K562 (cell line): ENCODE results near the gene NPAS3. TPM values are rescaled to one million over a fixed set of nuclear protein-coding genes. Genes with fewer than 3 reads are reported as not detected.
A peak's percentile ranks its signal among the peaks of the same experiment; 100 is the strongest.

ENCODE experiments used
- ATAC-seq: fragments of 200-7000 bp; cut with Tn5 transposase; 3 replicates; pipeline ENCODE4 v1.9.1; 2020; ENCODE audit warnings: moderate library complexity
- BruUV-seq: library from RNA; stranded (reverse); fragments of 400-500 nt; replicated peaks from 2 replicates; lab custom pipeline; 2021; lab: Mats Ljungman, UMichigan
- CTCF ChIA-PET: fragments of 300-600 bp; formaldehyde crosslinking; extraction: SDS; loops from one replicate; lab custom pipeline; 2021; ENCODE audit warnings: low intra/inter-chr PET ratio; lab: Yijun Ruan, JAX
- POLR2A ChIA-PET: fragments of 300-600, 350-650 bp; sonication (Branson Sonifier 250); formaldehyde crosslinking; extraction: SDS; loops from one replicate; lab custom pipeline; 2021; ENCODE audit warnings: antibody characterized with exemption, inconsistent platforms; lab: Yijun Ruan, JAX
- DNase-seq, 4 experiments: peaks; one replicate each; pipeline versions ENCODE4 v3.0.0 to v3.0.0-alpha.2; 2011 to 2018; ENCODE audit warnings: low spot score in 3 of 4, mixed read lengths in 3 of 4; ENCODE audit errors: extremely low read depth in 1 of 4
- FAIRE-seq: peaks from 2 replicates; lab custom pipeline; 2011; peaks lifted over from hg19 to GRCh38; lab: Jason Lieb, UNC
- H2AFZ ChIP-seq: 2 replicates; pipeline ENCODE4 v1.6.0; 2011; ENCODE audit warnings: low read depth, low read length, control low read depth, inconsistent platforms
- H3K27ac ChIP-seq: fragments of 200-600 bp; 3 replicates; pipeline ENCODE4 v1.8.0; 2011; ENCODE audit warnings: low read depth, mild to moderate bottlenecking, control low read depth, inconsistent platforms, low read length, moderate library complexity, mixed read lengths; ENCODE audit errors: extremely low read depth
- H3K27me3 ChIP-seq, 2 experiments: fragments of 300-600 bp in 1 of 2; 2 replicates in 1 of 2; 3 replicates in 1 of 2; pipeline versions ENCODE4 v1.6.0 to v1.8.0; 2011; ENCODE audit warnings: inconsistent platforms in 2 of 2, low read length in 2 of 2, mild to moderate bottlenecking in 1 of 2, mixed read lengths in 1 of 2, moderate library complexity in 1 of 2; ENCODE audit not compliant: control insufficient read depth in 2 of 2, insufficient read depth in 2 of 2
- H3K36me3 ChIP-seq: fragments of 300-600 bp; 3 replicates; pipeline ENCODE4 v1.8.0; 2011; ENCODE audit warnings: mild to moderate bottlenecking, low read length, inconsistent platforms; ENCODE audit not compliant: control insufficient read depth, insufficient read depth
- H3K4me1 ChIP-seq, 2 experiments: fragments of 200-600 bp in 1 of 2; replicated peaks in 1 of 2; 2 replicates in 1 of 2; 3 replicates in 1 of 2; pipeline versions ENCODE4 v1.5.1 to v1.8.0; 2011; ENCODE audit warnings: inconsistent platforms in 2 of 2, low read length in 2 of 2, mild to moderate bottlenecking in 1 of 2, mixed read lengths in 1 of 2, moderate library complexity in 1 of 2; ENCODE audit not compliant: control insufficient read depth in 2 of 2, insufficient read depth in 2 of 2
- H3K4me2 ChIP-seq: 2 replicates; pipeline ENCODE4 v1.6.1; 2011; ENCODE audit warnings: low read length, control low read depth, inconsistent platforms, mixed read lengths; ENCODE audit not compliant: insufficient read depth
- H3K4me3 ChIP-seq: fragments of 200-600 bp; sonication (generic), shearing (Covaris generic); 2 replicates; pipeline ENCODE4 v1.5.1; 2016; ENCODE audit warnings: control low read depth, inconsistent platforms
- H3K79me2 ChIP-seq: fragments of 200-600 bp; 3 replicates; pipeline ENCODE4 v1.8.0; 2011; ENCODE audit warnings: low read length, inconsistent platforms; ENCODE audit not compliant: control insufficient read depth, insufficient read depth
- H3K9ac ChIP-seq, 2 experiments: 2 replicates each; pipeline versions ENCODE4 v1.6.0 to v1.6.1; 2011; ENCODE audit warnings: low read depth in 2 of 2, low read length in 2 of 2, control low read depth in 1 of 2, inconsistent platforms in 1 of 2, mild to moderate bottlenecking in 1 of 2, mixed read lengths in 1 of 2; ENCODE audit not compliant: insufficient read depth in 1 of 2
- H3K9me1 ChIP-seq: one replicate; pipeline ENCODE4 v1.6.0; 2011; ENCODE audit warnings: inconsistent platforms, mild to moderate bottlenecking, low read length, moderate library complexity; ENCODE audit not compliant: control insufficient read depth, insufficient read depth
- H3K9me3 ChIP-seq: replicated peaks from 2 replicates; pipeline ENCODE4 v1.5.1; 2011; ENCODE audit warnings: low read depth, low read length, inconsistent platforms; ENCODE audit not compliant: control insufficient read depth, insufficient read depth
- H4K20me1 ChIP-seq: replicated peaks from 2 replicates; pipeline ENCODE4 v1.6.1; 2011; ENCODE audit warnings: low read length, inconsistent platforms, mixed read lengths; ENCODE audit not compliant: control insufficient read depth, insufficient read depth
- ARHGAP35 ChIP-seq: fragments of 450-650 bp; IDR thresholded peaks from 2 replicates; pipeline ENCODE4 v1.6.1; 2018; ENCODE audit not compliant: partially characterized antibody
- ARID2 ChIP-seq: fragments of 450-650 bp; IDR thresholded peaks from 2 replicates; pipeline ENCODE4 v1.6.1; 2017; ENCODE audit warnings: antibody characterized with exemption, mild to moderate bottlenecking
- CBX2 ChIP-seq: fragments of 200-600 bp; sonication (generic); IDR thresholded peaks from one replicate; pipeline ENCODE4 v1.6.1; 2012; ENCODE audit warnings: mild to moderate bottlenecking, low read length, inconsistent platforms; ENCODE audit not compliant: insufficient read depth, poor library complexity, severe bottlenecking
- IRF2 ChIP-seq: sonication (generic); formaldehyde crosslinking; IDR thresholded peaks from 2 replicates; pipeline ENCODE4 v1.8.1; 2022; ENCODE audit warnings: mild to moderate bottlenecking, missing genetic modification reagents
- KLF10 ChIP-seq: fragments of 250-450 bp; sonication (Bioruptor Pico); IDR thresholded peaks from 2 replicates; pipeline ENCODE4 v1.6.1; 2021; ENCODE audit warnings: matching md5 sums
- MAFG ChIP-seq: fragments of 450-650 bp; conservative IDR thresholded peaks from 2 replicates; pipeline ENCODE4 v1.6.1; 2016; ENCODE audit warnings: missing genetic modification characterization, missing compliant biosample characterization
- MTA3 ChIP-seq: fragments of 450-650 bp; formaldehyde crosslinking; IDR thresholded peaks from 2 replicates; pipeline ENCODE4 v1.6.1; 2017; ENCODE audit warnings: mild to moderate bottlenecking, borderline replicate concordance
- NFRKB ChIP-seq: fragments of 450-650 bp; IDR thresholded peaks from 2 replicates; pipeline ENCODE4 v1.6.1; 2016; ENCODE audit warnings: low read depth
- PHF20 ChIP-seq: fragments of 450-650 bp; IDR thresholded peaks from 2 replicates; pipeline ENCODE4 v1.6.1; 2018; ENCODE audit not compliant: partially characterized antibody
- PTBP1 ChIP-seq: fragments of 200-400 bp; formaldehyde crosslinking; IDR thresholded peaks from 2 replicates; pipeline ENCODE4 v1.6.1; 2017; ENCODE audit warnings: low read depth, low read length
- XRCC4 ChIP-seq: IDR thresholded peaks from one replicate; pipeline ENCODE4 v1.6.1; 2011; ENCODE audit not compliant: insufficient read depth, insufficient read length; ENCODE audit errors: extremely low read depth
- ZEB2 ChIP-seq: fragments of 450-650 bp; IDR thresholded peaks from 2 replicates; pipeline ENCODE4 v1.6.1; 2016
- ZKSCAN1 ChIP-seq: fragments of 150-350 bp; IDR thresholded peaks from 2 replicates; pipeline ENCODE4 v1.6.1; 2016; ENCODE audit warnings: low read depth, low read length
- ZNF212 ChIP-seq: fragments of 450-650 bp; formaldehyde crosslinking; IDR thresholded peaks from 2 replicates; pipeline ENCODE4 v1.4.0; 2020; ENCODE audit warnings: mild to moderate bottlenecking
- WGBS: fragments of 100-300 bp; shearing (Covaris generic); methylation state at CpG from one replicate; pipeline ENCODE4 v1.1.6; 2016; ENCODE audit warnings: low coverage, mixed read lengths; ENCODE audit not compliant: insufficient coverage; ENCODE audit errors: missing lambda C conversion rate; 5-methylcytosine and 5-hydroxymethylcytosine counted together
- in situ Hi-C: fragments of 300-500 bp; cut with MboI; formaldehyde crosslinking; loops from 4 replicates; pipeline ENCODE4 v1.15.0; 2018; ENCODE audit warnings: inconsistent platforms, mixed read lengths
- intact Hi-C: fragments of 100-400 bp; cut with micrococcal nuclease; formaldehyde crosslinking; loops from 2 replicates; pipeline ENCODE4 v1.14.2; 2022
- polyA plus RNA-seq, 8 experiments: library from polyadenylated mRNA; depleted of rRNA in 4 of 8; stranded (reverse) in 5 of 8; unstranded in 3 of 8; fragments of >200 nt; fragmentation: Nextera tagmentation in 2 of 8; fragmentation: Illumina TruSeq in 1 of 8; extraction: Ambion mirVana in 2 of 8; extraction: Trizol in 1 of 8; gene quantifications; 2 replicates each; pipeline versions ENCODE4 v1.2.1 to v1.2.3, GENCODE V29; 2011 to 2014; ENCODE audit warnings: inconsistent platforms in 1 of 8, missing spikeins in 1 of 8
- total RNA-seq, 7 experiments: library from RNA; depleted of rRNA in 6 of 7; stranded (reverse); fragments of >200 nt in 6 of 7; fragmentation: Illumina TruSeq in 2 of 7; extraction: Trizol in 2 of 7; gene quantifications; 2 replicates each; pipeline versions ENCODE4 v1.2.1 to v1.2.3, GENCODE V29; 2011 to 2021; ENCODE audit warnings: low replicate concordance in 1 of 7
- TF ChIP-seq, protein P1 (sequence below), 2 experiments: IDR thresholded peaks in 1 of 2; conservative IDR thresholded peaks in 1 of 2; 2 replicates each; pipeline ENCODE4 v1.6.1; 2016; ENCODE audit warnings: low read depth in 2 of 2, mild to moderate bottlenecking in 1 of 2, missing compliant biosample characterization in 1 of 2, missing genetic modification characterization in 1 of 2, moderate library complexity in 1 of 2
- TF ChIP-seq, protein P2 (sequence below): fragments of 450-650 bp; formaldehyde crosslinking; IDR thresholded peaks from 2 replicates; pipeline ENCODE4 v1.4.0; 2020; ENCODE audit warnings: mild to moderate bottlenecking, moderate library complexity
- TF ChIP-seq, protein P3 (sequence below): fragments of 450-650 bp; formaldehyde crosslinking; conservative IDR thresholded peaks from 2 replicates; pipeline ENCODE4 v1.4.0; 2022; ENCODE audit warnings: mild to moderate bottlenecking, missing genetic modification characterization

Gene NPAS3
- total and polyA plus RNA-seq, 9 of the 15 experiments (the other 6 are each of a cell fraction or from before 2014, with no cell fraction given), result 0.04 TPM; not detected in 8

DNA sequence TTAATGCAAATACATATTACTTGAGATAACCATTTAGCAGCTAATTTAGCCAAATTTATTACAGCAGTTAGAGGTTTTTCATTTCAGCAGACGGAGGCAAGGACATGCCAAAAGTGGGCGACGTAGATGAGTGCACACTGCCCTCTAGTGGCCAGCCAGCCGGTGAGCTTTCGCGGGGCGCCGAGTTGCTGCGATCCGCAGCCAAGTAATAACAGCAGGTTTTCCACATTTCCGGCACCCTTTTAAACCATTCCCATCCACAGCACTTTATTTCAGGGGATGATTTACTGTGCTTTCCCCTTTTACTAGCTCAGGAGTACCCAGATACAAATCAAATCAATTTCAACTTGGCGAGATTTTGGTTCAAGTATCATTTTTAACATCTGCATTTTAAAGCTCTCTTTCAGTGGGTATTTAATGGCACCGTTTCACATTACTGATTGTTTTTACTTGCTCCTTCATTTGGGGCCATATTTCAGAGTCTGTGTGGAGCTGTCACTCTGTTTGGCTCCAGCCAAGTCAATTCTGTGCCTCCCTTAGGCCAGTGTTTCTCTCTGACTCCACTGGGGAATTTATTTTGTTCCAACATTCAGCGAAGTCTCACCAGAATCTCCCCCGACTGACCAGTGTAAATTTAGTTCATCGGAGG lies 854.2 kb downstream of the NPAS3 start:
- ATAC-seq, result peak; percentile 93
- BruUV-seq, result no TSS peak
- Histone ChIP-seq H4K20me1 (no peaks in the 10 kb centered on the region), H3K27me3 (0 out of 5 replicates have a peak, but pooled peaks cover 0 to 2% of the 10 kb centered on the region in 2 experiments), H3K4me1 (no peaks in the 10 kb centered on the region; a peak in 2 of 5 replicates), H2AFZ (peak overlapping the region; percentile 83), H3K4me2 (peak overlapping the region; percentile 61), H3K79me2 (no peaks in the 10 kb centered on the region), H3K9me3 (no peaks in the 10 kb centered on the region), H3K36me3 (no peaks in the 10 kb centered on the region), H3K9me1 (no peaks in the 10 kb centered on the region), H3K27ac (no peak overlapping the region), H3K4me3 (no peak overlapping the region), H3K9ac (no peak overlapping the region; a peak in 1 of 4 replicates)
- 3% methylated on average over 16 of the region's 16 CpGs for WGBS
- ChIA-PET CTCF (interaction anchor here (0.5 to 0.8 kb wide), 2 partner anchors 15 to 509 kb away, joined by 3 read pairs; no protein-coding TSS in a partner anchor), POLR2A (interaction anchor here (0.7 to 0.9 kb wide), 2 partner anchors 11 to 158 kb away, joined by 3 read pairs; partner anchors contain the start of gene EGLN3)
- intact Hi-C loops, result loop anchor here (5.0 kb wide), 1 partner anchor 1206 kb away; no protein-coding TSS in a partner anchor
- peak; percentile 91 for FAIRE-seq
- peak; percentile 69 to 77 (median 72) for DNase-seq
- in situ Hi-C loops, result loop anchor here (10.0 to 25.0 kb wide), 2 partner anchors 1078 to 1206 kb away; no protein-coding TSS in a partner anchor
- TF ChIP-seq ARHGAP35, result no peak
- TF ChIP-seq KLF10 (CRISPR knock-in tag), result no peak
- TF ChIP-seq, protein P1, sequence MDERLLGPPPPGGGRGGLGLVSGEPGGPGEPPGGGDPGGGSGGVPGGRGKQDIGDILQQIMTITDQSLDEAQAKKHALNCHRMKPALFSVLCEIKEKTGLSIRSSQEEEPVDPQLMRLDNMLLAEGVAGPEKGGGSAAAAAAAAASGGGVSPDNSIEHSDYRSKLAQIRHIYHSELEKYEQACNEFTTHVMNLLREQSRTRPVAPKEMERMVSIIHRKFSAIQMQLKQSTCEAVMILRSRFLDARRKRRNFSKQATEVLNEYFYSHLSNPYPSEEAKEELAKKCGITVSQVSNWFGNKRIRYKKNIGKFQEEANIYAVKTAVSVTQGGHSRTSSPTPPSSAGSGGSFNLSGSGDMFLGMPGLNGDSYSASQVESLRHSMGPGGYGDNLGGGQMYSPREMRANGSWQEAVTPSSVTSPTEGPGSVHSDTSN (CRISPR knock-in tag; IDR thresholded peaks at IDR 0.05; ENCODE audit: low read depth), result no peak
- TF ChIP-seq, protein P1 (tag; conservative IDR thresholded peaks at IDR 0.05; ENCODE audit: low read depth), result 0 out of 2 replicates have a peak, but pooled peaks have one; percentile 5
- no peak for TF ChIP-seq CBX2
- no peak for TF ChIP-seq ZNF212
- no peak for TF ChIP-seq PHF20
- no peak for TF ChIP-seq IRF2
- TF ChIP-seq, protein P2, sequence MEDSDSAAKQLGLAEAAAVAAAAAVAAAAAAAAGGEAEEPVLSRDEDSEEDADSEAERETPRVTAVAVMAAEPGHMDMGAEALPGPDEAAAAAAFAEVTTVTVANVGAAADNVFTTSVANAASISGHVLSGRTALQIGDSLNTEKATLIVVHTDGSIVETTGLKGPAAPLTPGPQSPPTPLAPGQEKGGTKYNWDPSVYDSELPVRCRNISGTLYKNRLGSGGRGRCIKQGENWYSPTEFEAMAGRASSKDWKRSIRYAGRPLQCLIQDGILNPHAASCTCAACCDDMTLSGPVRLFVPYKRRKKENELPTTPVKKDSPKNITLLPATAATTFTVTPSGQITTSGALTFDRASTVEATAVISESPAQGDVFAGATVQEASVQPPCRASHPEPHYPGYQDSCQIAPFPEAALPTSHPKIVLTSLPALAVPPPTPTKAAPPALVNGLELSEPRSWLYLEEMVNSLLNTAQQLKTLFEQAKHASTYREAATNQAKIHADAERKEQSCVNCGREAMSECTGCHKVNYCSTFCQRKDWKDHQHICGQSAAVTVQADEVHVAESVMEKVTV (CRISPR knock-in tag), result 0 out of 2 replicates have a peak, but pooled peaks have one; percentile 36
- TF ChIP-seq, protein P3, sequence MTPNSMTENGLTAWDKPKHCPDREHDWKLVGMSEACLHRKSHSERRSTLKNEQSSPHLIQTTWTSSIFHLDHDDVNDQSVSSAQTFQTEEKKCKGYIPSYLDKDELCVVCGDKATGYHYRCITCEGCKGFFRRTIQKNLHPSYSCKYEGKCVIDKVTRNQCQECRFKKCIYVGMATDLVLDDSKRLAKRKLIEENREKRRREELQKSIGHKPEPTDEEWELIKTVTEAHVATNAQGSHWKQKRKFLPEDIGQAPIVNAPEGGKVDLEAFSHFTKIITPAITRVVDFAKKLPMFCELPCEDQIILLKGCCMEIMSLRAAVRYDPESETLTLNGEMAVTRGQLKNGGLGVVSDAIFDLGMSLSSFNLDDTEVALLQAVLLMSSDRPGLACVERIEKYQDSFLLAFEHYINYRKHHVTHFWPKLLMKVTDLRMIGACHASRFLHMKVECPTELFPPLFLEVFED (CRISPR knock-in tag), result no peak
- no peak for TF ChIP-seq XRCC4
- no peak for TF ChIP-seq ZEB2
- TF ChIP-seq NFRKB, result no peak
- no peak for TF ChIP-seq ZKSCAN1
- TF ChIP-seq MTA3, result no peak
- TF ChIP-seq MAFG (tag), result no peak
- TF ChIP-seq PTBP1, result no peak
- TF ChIP-seq ARID2, result 0 out of 2 replicates have a peak, but pooled peaks have one; percentile 13
